G401 (cell line): ENCODE results near the gene BEST4. TPM values are rescaled to one million over a fixed set of nuclear protein-coding genes. Genes with fewer than 3 reads are reported as not detected.
"Not testable (repeated sequence)": the region's sequence is repeated elsewhere in the genome, so short reads cannot be mapped to it uniquely, and the experiment has no call there.

Experiments used
- DNase-seq: peaks from one replicate; pipeline ENCODE4 v3.0.0-alpha.2; 2015; ENCODE audit warnings: low spot score
- in situ Hi-C: cut with HindIII; loops from 2 replicates; pipeline ENCODE4 v1.10.0; 2016; ENCODE audit warnings: low sequenced_read_pairs, mixed read lengths
- total RNA-seq: library from RNA; depleted of rRNA; stranded (reverse); fragments of >200 nt; shearing (Covaris generic); gene quantifications from 2 replicates; pipeline ENCODE4 v1.2.3, GENCODE V29; 2014; rRNA removed

The BEST4 gene
- total RNA-seq, 1 experiment from 2014 or later, result 2.3 TPM

GRCh38 chr1:44738953-44739306, 49.0 kb downstream of the BEST4 start:
- DNase-seq, in situ Hi-C loops: not testable (repeated sequence)

GRCh38 chr1:44735992-44736391, 52.0 kb downstream of the BEST4 start:
- no peak for DNase-seq
- in situ Hi-C loops, result no loop called here

DNA sequence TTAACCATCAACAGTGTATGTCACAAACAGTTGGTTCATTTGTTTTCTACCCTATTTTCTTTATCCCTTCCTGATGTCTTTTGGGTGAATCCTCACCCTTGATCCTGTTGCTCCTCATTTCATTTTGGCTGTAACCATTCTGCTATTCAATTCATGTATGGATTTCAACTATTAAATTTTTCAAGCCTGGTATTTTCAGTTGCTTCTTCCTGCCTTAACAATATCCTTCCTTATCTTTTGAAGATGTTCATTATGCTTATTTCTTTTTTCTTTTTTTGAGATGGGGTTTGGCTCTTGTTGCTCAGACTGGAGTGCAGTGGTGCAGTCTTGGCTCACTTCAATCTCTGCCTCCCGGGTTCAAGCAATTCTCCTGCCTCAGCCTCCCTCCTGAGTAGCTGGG, 54.2 kb downstream of the BEST4 start:
- no peak for DNase-seq
- in situ Hi-C loops, result no loop called here

Other genes with a start within 250 kb of the BEST4 start
- 17.7 and 23.1 TPM in 2 replicates for gene TMEM53, start 113.7 kb downstream of the BEST4 start, total RNA-seq
- 2.2 TPM in 1 of 2 replicates, not detected in the other for gene ARMH1, start 113.5 kb downstream of the BEST4 start, total RNA-seq
- gene RNU5D-1, start 57.0 kb downstream of the BEST4 start, total RNA-seq, result not detected in 2 replicates
- gene KIF2C, start 48.3 kb downstream of the BEST4 start, total RNA-seq, result 74.3 and 85.9 TPM in 2 replicates
- 3,222 and 3,561 TPM in 2 replicates for gene RPS8, start 12.6 kb downstream of the BEST4 start, total RNA-seq
- 8.0 and 8.5 TPM in 2 replicates for gene PLK3, start 12.2 kb upstream of the BEST4 start, total RNA-seq
- gene DYNLT4, start 19.2 kb upstream of the BEST4 start, total RNA-seq, result 2.9 and 14.6 TPM in 2 replicates
- 1.1 and 1.3 TPM in 2 replicates for gene BTBD19, start 20.4 kb upstream of the BEST4 start, total RNA-seq
- 0.18 and 0.27 TPM in 2 replicates for gene PTCH2, start 55.1 kb upstream of the BEST4 start, total RNA-seq
- 32.3 and 35.5 TPM in 2 replicates for gene EIF2B3, start 198.4 kb upstream of the BEST4 start, total RNA-seq
- gene HECTD3, start 223.2 kb upstream of the BEST4 start, total RNA-seq, result 10.9 and 18.5 TPM in 2 replicates
- gene UROD, start 224.1 kb upstream of the BEST4 start, total RNA-seq, result 177 and 190 TPM in 2 replicates